UCSD-AML1 (cell line): ENCODE data around the gene RAMP1.
"Not testable (repeated sequence)": the region's sequence is repeated elsewhere in the genome, so short reads cannot be mapped to it uniquely, and the experiment has no call there.

Experiments
- DNase-seq: peaks from one replicate; lab custom pipeline; 2025; ENCODE audit not compliant: unreplicated experiment; lab: John Stamatoyannopoulos, UW

The RAMP1 gene

DNA sequence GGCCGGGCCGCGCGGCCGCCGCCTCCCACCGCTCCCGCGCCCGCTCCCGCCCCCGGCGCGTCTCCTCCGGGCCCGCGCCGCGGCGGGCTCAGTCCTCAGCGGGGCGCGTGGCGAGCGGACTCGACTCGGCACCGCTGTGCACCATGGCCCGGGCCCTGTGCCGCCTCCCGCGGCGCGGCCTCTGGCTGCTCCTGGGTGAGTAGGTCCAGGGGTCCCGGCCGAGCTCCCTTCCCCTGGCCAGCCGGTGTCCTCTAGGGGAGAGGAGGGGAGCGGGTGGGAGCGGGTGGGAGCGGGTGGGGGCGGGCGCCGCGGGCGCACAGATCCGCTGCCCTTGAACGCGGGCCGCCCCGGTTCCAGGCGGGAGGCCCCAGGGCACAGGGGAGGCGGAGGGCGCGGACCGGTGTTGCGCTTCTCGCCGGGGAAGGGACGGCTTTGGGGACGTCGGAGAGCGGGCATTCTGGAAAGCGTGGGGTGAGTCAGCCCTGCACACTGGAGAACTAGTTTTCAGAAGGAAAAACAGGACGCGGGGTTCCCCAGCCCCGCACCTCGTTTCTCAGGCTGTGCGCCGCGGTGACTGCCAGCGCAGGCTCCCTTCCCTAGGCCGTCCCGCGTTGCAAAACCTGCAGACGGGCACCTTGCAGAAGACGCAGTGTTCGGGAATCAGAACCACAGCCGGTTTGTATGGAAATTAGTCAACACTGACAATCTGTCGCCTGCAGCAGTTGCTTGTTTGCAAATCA lies at the start of gene RAMP1:
RAMP1 (plus strand) TSS at position 91 of the 740 bp plus-strand sequence; CDS start at position 144, 53 bp downstream.
- no peak for DNase-seq

DNA sequence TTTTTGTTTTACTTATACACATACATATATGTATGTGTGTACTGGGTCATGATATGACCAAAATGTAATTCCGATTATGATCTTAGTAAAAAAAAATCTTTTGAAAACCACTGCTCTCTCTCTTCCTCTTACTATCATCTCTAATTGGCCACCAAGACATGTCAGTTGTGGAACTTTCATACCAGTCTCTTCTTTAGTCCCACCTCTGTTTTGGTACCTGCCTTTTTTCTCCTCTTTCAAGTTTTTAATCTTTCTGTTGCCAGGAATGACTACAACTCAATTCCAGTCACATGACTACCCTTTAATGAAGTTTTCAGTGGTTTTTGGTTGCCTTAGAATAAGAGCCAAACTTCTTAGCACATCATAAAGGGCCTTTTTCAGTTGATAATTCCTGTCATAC lies 43.8 kb upstream of the RAMP1 start:
- no peak for DNase-seq

DNA sequence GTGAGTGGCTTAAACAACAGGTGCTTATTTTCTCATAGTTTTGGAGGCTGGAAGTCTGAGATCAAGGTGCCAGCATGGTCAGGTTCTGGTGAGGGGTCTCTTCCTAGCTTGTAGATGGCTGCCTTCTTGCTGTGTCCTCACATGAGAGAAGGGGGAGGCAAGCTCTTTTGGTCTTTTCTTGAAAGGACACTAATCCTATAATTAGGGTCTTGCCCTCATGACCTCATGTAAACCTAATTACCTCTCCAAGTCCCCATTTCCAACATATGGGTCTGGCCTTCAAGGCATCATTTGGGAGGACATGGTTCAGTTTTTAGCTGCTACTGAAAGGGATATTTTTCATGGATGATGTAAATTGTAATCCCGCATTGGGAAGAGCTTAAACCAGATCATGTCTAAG lies 42.9 kb upstream of the RAMP1 start:
- no peak for DNase-seq

DNA sequence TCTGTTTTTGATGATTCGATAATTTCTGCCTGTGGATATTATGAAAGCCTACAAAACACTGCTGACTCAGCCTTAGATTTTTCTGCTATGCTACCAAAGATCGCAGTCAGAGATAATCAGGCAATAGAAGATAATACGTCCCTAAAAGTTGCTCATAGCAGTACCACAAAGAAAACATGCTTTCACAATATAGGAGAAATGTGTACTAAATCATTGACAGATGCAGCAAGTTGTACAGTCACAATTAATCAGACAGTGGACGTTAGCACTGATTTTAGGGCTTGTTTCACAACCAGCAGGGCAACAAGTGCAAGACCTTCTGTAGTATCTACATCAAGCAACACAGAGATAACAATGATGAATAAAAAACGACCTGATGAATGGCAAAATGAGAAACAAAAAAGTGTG lies 41.4 kb upstream of the RAMP1 start:
- DNase-seq: no peak

DNA sequence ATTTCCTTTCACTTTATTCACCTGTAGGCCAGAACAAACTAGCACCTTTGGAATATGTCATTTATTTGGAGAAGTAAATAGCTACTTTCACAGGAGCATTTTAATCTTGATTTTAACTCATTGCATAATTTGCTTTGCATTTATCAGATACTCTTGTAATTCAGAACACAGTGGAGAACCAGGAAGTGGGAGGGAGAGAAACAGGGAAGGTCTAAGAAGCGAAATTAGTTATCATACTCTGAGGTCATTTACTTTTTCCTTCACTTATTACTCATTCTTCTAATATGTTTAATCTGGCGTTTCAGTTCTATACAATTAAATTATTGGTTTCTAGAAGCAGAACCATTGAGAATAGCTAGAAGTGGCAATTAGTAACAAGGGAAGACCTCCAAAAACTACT lies 40.2 kb upstream of the RAMP1 start:
- DNase-seq: no peak

DNA sequence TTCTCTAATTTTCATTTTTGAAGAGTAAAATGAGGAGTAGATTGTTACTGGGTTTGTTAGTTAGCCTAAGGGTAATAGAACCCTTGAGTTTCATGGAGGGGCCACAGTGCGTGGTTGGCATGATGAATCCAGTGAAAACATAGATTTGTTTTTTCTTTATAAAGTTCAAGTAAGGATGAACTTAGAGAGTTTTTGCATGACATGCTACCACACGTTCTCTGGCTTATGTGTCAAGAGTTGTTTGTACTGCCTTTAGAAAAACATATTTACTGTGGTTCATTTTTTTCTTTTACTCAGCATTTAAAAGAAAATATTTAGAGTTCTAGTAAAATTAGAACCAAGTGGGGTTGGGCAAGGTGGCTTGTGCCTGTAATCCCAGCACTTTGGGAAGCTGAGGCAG lies 39.0 kb upstream of the RAMP1 start:
- no peak for DNase-seq

DNA sequence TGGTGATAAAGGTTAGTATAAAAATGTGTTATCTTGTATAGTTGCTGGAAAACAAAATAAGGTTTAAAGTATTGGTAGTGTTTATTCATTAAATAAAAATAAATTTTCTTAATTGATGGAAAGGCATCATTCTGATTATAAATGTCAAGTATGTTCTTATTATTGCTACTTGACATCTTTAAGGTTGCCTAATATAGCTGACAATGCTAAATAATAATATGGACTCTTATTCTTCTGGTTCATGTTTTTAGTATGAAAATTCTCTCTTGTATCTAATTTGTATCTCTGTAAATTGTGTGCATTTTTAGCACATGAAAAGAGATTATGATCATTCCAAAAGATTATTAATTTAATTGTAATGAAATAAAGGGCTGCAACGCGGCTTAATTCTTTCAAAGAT lies 35.9 kb upstream of the RAMP1 start:
- no peak for DNase-seq

DNA sequence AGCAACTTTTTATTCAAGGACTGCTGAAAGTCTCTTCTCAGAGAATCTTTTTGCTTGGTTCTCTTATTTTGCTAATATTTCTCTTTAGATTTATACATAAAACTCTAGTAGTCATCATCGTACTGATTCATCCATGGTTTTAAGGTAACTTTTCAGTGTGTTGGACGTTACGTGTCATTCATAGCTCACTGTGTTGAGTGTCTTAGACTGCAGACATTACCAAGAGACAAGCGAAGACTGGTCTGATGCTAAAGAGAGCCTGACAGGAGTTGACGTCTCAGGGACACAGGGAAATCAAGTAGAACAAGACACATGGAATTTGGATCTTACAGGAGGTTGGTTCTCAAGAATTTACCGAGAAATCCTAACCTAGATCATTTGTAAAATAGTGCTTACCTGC lies 35.3 kb upstream of the RAMP1 start:
- DNase-seq: no peak

DNA sequence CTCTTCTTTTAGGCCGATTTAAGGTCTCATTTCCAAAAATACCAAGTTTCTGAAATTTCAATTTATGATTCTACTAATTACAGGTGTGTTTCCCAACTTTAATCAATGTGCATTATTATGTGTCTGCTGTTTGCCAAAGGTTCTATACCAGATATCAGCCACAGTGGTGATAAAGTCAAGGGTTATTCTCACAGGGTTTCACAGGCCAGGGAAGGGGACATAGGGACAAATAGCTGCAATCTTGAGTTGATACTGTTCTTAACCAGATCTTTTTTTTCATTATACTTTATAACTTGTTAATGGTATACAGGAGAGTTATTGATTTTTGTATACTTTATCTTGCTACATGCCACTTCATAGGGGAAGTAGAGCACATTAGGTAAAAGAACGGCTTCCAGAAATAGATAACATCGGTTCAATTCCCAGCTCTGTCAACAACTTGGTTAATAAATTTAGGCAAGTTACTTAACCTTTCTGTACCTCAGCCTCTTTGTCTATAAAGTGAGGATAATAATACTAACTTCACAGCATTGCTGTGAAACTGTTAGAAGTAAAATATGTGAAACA lies 31.9 kb upstream of the RAMP1 start:
- no peak for DNase-seq

DNA sequence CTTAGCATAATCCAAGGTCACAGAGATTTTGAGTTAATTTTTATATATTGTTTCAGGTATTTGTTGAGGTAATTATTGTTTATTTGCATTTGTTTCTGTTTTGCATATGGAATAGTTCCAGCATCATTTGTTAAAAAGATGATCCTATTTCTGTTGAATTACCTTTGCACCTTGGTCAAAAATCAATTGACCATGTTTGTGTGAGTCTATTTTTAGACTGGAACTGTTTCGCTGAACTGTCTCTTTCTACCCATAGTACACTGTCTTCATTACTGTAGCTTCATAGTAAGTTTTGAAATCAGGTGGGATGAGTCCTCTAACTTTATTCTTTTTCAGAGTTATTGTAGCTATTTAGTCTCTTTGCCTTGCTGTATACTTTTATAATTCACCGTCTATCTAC lies 28.9 kb upstream of the RAMP1 start:
- no peak for DNase-seq

DNA sequence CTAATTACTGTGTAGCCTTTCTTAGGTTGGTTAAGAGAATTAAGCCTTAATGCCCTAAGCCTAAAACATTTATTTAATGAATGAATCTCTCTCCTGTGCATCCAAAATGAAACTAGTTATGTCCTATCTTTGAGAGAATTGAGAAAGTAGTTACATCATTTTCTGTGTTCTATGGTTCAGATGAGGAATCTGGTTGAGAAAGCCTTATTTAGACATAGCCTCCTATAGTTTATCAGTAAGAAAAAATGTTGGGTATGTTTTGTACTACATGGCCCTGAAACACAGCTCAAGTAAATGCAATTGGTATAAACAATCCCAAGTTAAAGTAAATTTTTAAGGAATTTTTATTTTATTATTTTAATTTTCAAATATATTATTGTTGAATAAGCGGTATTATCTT lies 25.9 kb upstream of the RAMP1 start:
- DNase-seq: no peak

DNA sequence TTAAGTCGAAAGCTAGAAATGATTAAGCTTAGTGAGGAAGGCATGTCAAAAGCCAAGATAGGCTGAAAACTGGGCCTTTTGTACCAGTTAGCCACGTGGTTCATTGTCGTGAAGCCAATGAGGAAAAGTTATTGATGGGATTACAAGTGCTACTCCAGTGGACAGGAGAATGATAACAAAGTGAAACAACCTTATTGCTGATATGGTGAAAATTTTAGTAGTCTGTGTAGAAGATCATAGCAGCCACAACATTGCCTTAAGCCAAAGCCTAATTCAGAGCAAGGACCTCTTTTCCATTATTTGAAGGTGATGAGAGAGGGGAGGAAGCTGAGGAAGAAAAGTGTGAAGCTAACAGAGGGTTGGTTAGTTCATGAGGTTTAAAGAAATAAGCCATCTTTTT lies 24.1 kb upstream of the RAMP1 start:
- no peak for DNase-seq

DNA sequence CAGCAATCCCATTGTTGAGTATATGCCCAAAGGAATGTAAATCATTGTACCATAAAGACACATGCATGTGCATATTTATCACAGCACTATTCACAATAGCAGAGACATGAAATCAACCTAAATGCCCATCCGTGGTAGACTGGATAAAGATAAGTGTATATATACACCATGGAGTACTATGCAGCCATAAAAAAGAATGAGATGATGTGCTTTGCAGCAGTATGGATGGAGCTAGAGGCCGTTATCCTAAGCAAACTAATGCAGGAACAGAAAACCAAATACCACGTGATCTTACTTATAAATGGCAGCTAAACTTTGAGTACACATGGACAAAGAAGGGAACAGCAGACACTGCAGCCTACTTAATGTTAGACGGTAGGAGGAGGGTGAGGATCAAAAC lies 18.4 kb upstream of the RAMP1 start:
- DNase-seq: no peak

DNA sequence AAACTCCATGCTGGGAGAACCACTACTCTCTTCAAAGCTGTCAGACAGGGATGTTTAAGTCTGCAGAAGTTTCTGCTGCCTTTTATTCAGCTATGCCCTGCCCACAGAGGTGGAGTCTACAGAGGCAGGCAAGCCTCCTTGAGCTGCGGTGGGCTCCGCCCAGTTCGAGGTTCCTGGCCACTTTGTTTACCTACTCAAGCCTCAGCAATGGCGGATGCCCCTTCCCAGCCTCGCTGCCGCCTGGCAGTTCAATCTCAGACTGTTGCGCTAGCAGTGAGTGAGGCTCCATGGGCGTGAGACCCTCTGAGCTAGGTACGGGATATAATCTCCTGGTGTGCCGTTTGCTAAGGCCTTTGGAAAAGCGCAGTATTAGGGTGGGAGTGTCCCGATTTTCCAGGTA lies 10.5 kb upstream of the RAMP1 start:
- DNase-seq: not testable (repeated sequence)

DNA sequence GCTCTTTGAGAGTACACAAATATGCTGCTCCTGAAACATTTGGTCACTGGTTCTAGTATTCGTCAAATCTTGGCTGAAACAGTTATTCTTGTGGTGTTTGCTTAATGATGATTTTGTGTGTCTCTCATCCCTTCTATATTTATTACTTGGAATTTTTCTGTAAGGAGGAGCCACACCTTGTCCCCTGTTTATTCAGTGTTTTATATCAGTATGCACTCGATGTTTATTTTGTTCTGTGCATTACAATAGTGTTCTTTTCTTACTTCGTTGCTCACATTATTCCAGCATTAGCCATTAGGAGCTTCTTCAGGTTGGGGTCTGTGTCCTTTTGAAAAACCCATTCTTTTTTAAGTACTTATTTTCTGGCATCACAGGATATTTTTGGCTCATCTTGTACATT lies 5.1 kb upstream of the RAMP1 start:
- no peak for DNase-seq

DNA sequence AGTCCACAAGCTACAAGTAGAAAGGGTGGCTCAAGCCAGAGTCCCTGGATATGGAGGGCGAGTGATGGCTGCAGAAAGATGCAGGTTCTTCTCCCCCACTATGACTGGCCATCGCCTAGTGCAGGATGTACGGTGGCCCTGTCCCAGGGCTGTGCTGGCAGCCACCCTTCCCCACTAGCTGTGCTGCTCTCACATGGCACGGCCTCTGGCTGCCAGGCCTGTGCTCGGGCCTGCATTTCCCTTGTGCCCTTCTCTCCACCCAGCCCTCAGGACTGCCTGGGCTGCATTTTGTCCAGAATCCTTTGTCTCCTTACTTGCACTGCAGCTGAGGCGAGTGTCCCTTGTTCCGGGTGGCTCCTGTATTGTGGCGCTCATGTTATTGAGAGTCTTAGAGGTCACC lies 1.6 kb upstream of the RAMP1 start:
- no peak for DNase-seq

DNA sequence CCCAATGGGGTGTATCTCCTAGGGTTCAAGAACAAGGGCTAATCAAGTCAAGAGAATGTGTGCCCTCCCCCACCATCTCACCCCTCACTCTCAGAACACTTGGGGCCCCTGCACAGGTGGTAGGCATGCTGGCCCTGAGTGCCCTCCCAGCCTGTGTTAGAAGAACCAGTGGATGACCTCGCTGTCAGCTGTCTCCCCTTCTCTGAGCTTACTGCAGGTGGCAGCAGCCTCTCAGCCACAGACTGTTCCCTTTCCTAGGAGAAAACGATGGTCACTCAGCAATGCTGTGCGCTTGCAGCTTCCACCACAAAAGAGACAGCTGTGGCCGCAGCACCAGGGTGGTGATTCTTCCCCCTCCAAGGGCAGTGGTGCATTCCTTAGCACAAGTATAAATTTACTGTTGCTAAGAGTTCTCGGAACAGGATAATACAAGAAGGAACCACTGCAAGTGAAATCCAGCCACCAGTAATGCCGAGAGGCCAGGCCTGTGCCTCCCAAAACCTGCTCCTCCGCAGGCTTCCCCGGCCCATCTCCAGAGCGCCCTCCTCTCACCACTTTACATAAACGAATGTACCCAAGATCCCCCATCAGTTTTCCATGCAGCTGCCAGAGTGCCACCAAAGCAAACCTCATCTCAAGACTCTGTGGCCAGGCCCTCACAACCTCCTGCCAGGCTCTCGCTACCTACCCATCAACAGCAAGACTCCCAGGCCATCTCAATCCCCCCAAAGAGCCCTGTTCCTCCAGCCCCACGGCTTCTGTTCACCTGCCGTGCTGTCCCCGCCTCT lies 935 bp upstream of the RAMP1 start:
- peak; percentile 71 for DNase-seq

DNA sequence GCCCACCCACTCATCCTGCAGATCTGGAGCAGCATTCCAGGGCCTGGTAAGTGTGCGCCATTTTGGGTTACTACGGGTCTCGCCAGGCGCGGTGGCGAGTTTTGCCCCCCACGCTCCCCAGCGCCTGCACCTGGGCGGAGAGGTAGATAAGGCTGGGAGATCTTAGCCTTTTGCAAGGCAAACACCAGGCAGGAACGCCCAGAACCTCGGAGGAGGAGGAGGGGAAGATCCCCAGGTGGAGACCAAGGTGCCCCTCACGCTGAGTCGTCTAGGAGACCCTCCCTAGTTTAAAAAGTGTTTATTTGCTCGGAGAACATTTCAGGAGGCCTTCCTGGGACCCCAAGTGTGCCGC lies 365 bp upstream of the RAMP1 start:
- DNase-seq: no peak

DNA sequence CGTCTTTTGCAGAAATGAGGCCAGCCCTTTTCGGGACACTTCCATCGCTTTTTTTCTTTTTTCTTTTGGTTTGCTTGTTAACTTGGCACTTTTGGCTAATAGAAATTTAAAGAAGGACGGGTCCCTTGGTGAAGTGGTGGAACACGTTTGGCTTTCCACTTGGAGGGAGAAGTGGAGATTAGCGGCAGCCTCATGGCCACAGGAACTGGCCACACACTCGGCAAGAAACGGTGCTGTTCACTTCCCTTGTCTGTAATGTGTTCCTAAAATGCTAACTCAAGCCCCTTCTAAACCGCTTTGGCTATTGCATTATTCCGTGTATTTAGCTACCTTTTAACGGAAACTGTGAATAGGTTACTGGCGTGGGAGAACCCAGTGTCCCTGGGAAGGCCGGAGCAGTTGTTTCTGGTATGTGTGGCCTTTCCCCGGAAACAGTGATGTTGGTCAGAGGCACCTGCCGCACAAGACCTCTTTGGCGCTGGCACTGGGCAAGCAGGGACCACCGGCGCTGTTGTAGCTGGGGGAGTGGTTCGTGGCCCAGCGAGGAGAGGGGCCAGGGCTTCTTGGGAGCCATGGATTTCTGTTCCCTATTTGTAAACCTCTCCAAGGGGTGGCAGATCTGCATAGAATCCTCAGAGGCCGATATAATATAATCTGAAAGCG lies 981 bp downstream of the RAMP1 start:
- DNase-seq: no peak

DNA sequence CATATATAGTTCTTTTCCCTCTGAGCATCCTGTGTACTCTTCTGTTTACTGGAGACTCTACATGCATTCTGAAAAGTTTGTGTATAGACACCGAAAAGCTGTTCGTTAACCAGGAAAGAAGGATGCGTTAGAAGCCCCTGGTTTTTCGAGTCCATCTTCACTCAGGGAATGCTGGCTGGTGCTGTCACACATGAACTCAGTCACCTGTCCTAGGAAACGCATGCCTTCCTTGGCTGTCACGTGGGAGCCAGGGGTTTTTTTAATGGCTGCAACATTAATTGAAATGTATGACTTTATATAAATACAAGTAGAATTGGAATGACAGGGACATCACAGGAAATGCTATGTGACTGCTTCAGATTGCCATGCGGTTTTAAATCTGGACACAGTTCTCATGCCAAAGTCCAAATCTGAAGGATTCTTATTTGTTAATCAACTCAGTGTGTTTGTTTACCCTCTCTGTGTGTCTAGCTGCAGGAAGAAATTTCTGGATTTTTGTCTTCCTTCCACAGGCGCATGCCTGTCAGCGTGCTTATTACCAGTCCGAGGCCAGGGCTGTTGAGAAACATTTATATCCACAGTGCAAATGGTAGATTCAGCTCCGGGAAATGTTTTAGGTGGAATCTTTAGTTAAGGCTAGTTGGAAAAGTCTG lies 2.6 kb downstream of the RAMP1 start:
- DNase-seq: no peak

DNA sequence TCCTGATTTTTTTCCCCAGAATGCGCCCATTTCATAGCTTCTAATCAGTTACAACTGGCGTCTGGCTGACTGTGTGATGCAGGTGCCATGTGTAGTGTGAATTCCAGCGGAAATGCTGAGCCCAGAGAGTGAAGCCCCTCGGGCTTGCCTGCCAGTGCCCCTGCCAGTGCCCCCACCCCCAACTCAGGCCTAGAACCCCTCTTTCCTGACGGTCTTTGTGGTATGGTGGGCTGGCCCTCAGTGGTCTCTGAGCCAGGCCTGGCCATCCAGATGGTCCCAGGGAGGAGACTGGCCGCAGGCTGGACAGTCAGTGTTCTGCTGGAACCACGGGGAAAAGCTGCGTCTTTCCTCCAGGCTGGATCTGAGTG lies 3.1 kb downstream of the RAMP1 start:
- DNase-seq: no peak
